Mucosa of descending colon (tissue), 3 donors: Measurements from ENCODE around the gene BUD31. TPM values are rescaled to one million over a fixed set of nuclear protein-coding genes. Genes with fewer than 3 reads are reported as not detected.
"Not testable (repeated sequence)": the region's sequence is repeated elsewhere in the genome, so short reads cannot be mapped to it uniquely, and the experiment has no call there.

Source experiments
- ATAC-seq: fragments of 200-7000 bp; cut with Tn5 transposase; one replicate; pipeline ENCODE4 v1.9.1; 2020; ENCODE audit warnings: mild to moderate bottlenecking, moderate library complexity
- DNase-seq, 3 donors: peaks; one replicate each; pipeline ENCODE4 v3.0.0-alpha.2; 2020
- H3K36me3 ChIP-seq: fragments of 200-600 bp; one replicate; pipeline ENCODE4 v1.8.0; 2021; ENCODE audit warnings: low read depth, mild to moderate bottlenecking
- H3K4me1 ChIP-seq: fragments of 200-600 bp; one replicate; pipeline ENCODE4 v1.8.0; 2021; ENCODE audit warnings: low read depth, mild to moderate bottlenecking
- H3K4me3 ChIP-seq: fragments of 200-600 bp; one replicate; pipeline ENCODE4 v1.8.0; 2021; ENCODE audit warnings: mild to moderate bottlenecking
- H3K9me3 ChIP-seq: fragments of 200-600 bp; one replicate; pipeline ENCODE4 v1.8.0; 2021; ENCODE audit warnings: mild to moderate bottlenecking
- CTCF ChIP-seq: fragments of 200-600 bp; IDR thresholded peaks from one replicate; pipeline ENCODE4 v1.8.0; 2022; ENCODE audit warnings: antibody characterized with exemption, mild to moderate bottlenecking
- intact Hi-C, 2 donors: fragments of 100-400 bp; cut with DNase I in 1 of 2; cut with micrococcal nuclease in 1 of 2; formaldehyde crosslinking; loops; one replicate each; pipeline versions ENCODE4 v1.11.0 to v1.11.1; 2022; cut with DNase I, micrococcal nuclease
- total RNA-seq, 3 donors: library from RNA; stranded (reverse); fragmentation: NEBNext Ultra II Directional in 2 of 3; extraction: Animal tissue kit (Norgen Biotek cat#: 25700) in 2 of 3; gene quantifications; one replicate each; pipeline versions ENCODE4 v1.2.1 to v1.2.4, GENCODE V29; 2021 to 2023
- donor health status: DM: no; HTN: no; CAD: no; lungs with moderate emphysema.
- donor health status: DM: no; HTN: no; CAD: no.
- donor health status: DM: no; HTN: yes; CAD: no.

The BUD31 gene
- total RNA-seq, 3 donors from 2014 or later: 67.3 to 79.5 (median 76.7) TPM

GRCh38 chr7:99379043-99379577 is 29.7 kb upstream of the BUD31 start:
- no peak for ATAC-seq
- H3K4me3 ChIP-seq: no peak overlapping the region
- H3K4me1 ChIP-seq: peaks cover 42% of the 10 kb centered on the region

GRCh38 chr7:99379693-99380031 is 29.1 kb upstream of the BUD31 start:
- ATAC-seq, DNase-seq, intact Hi-C loops, H3K4me3 ChIP-seq, H3K36me3 ChIP-seq, H3K9me3 ChIP-seq: not testable (repeated sequence)
- peaks cover 42% of the 10 kb centered on the region for H3K4me1 ChIP-seq

More at GRCh38 chr7:99379043-99379577, 29.7 kb upstream of the BUD31 start:
- intact Hi-C loops: no loop called here
- Histone ChIP-seq H3K36me3 (no peaks in the 10 kb centered on the region), H3K9me3 (no peaks in the 10 kb centered on the region)
- DNase-seq: peak in 2 of 3 donors; percentile 59 to 65
- no peak for TF ChIP-seq CTCF

GRCh38 chr7:99380032-99380822 is 28.5 kb upstream of the BUD31 start:
- peak in 1 of 3 donors; percentile 41 for DNase-seq
- no peak for TF ChIP-seq CTCF
- H3K36me3 ChIP-seq: no peaks in the 10 kb centered on the region
- peaks cover 42% of the 10 kb centered on the region for H3K4me1 ChIP-seq
- ATAC-seq: peak; percentile 6
- intact Hi-C loops: no loop called here
- H3K4me3 ChIP-seq: no peak overlapping the region
- H3K9me3 ChIP-seq: no peaks in the 10 kb centered on the region

- DNase-seq (peak; percentile 59 to 85 (median 60)), ATAC-seq (peak; percentile 59)
- H3K4me1 ChIP-seq: peaks cover 35% of the 10 kb centered on the region
- no peak for TF ChIP-seq CTCF
- H3K36me3 ChIP-seq: no peaks in the 10 kb centered on the region
- H3K4me3 ChIP-seq: no peak overlapping the region
- no peaks in the 10 kb centered on the region for H3K9me3 ChIP-seq
- intact Hi-C loops: no loop called here
These were observed 27.7 kb upstream of the BUD31 start for GRCh38 chr7:99380823-99381663.

- intact Hi-C loops: no loop called here
- no peak for TF ChIP-seq CTCF
- ATAC-seq: no peak
- H3K9me3 ChIP-seq: no peaks in the 10 kb centered on the region
- no peak overlapping the region for H3K4me3 ChIP-seq
- DNase-seq: no peak
- no peaks in the 10 kb centered on the region for H3K36me3 ChIP-seq
- H3K4me1 ChIP-seq: peaks cover 29% of the 10 kb centered on the region
These were observed 27.1 kb upstream of the BUD31 start for GRCh38 chr7:99381664-99382075.

- TF ChIP-seq CTCF: no peak
- no peak for ATAC-seq
These were observed 25.6 kb upstream of the BUD31 start for GRCh38 chr7:99383203-99383602.

More at GRCh38 chr7:99383203-99383602, 25.6 kb upstream of the BUD31 start:
- Histone ChIP-seq H3K4me1 (peaks cover 28% of the 10 kb centered on the region), H3K36me3 (no peaks in the 10 kb centered on the region), H3K4me3 (no peak overlapping the region), H3K9me3 (no peaks in the 10 kb centered on the region)
- DNase-seq: no peak
- intact Hi-C loops: no loop called here
